Fibroblast of the conjunctiva (primary cell): Measurements from ENCODE around the gene DUSP14.
A peak's percentile ranks its signal among the peaks of the same experiment; 100 is the strongest.

Experiments
- DNase-seq: peaks from one replicate; pipeline ENCODE4 v3.0.0-alpha.2; 2010; ENCODE audit warnings: low read depth

The DUSP14 gene

GRCh38 chr17:37517881-37518280 lies 28.2 kb downstream of the DUSP14 start:
- DNase-seq = no peak

- no peak for DNase-seq
Observed at GRCh38 chr17:37518826-37519225, 29.1 kb downstream of the DUSP14 start.

GRCh38 chr17:37519251-37519985 lies 29.7 kb downstream of the DUSP14 start:
- no peak for DNase-seq

GRCh38 chr17:37520174-37520573 lies 30.5 kb downstream of the DUSP14 start:
- DNase-seq = no peak

- DNase-seq = no peak
Observed at GRCh38 chr17:37521821-37522220, 32.1 kb downstream of the DUSP14 start.

- no peak for DNase-seq
Observed at GRCh38 chr17:37523715-37524219, 34.1 kb downstream of the DUSP14 start.

GRCh38 chr17:37527249-37527851 lies 37.7 kb downstream of the DUSP14 start:
- DNase-seq = peak; percentile 45

GRCh38 chr17:37530420-37530819 lies 40.7 kb downstream of the DUSP14 start:
- no peak for DNase-seq

GRCh38 chr17:37532756-37533155 lies 43.1 kb downstream of the DUSP14 start:
- DNase-seq = no peak

- no peak for DNase-seq
Observed at GRCh38 chr17:37535906-37536305, 46.2 kb downstream of the DUSP14 start.

- DNase-seq = no peak
Observed at GRCh38 chr17:37538981-37539659, 49.4 kb downstream of the DUSP14 start.

GRCh38 chr17:37541880-37542660 lies 52.4 kb downstream of the DUSP14 start:
- DNase-seq = peak; percentile 61

- DNase-seq = no peak
Observed at GRCh38 chr17:37543637-37544052, 54.0 kb downstream of the DUSP14 start.

- DNase-seq = no peak
Observed at GRCh38 chr17:37545486-37545885, 55.8 kb downstream of the DUSP14 start.

GRCh38 chr17:37546302-37546701 lies 56.6 kb downstream of the DUSP14 start:
- DNase-seq = peak; percentile 16

GRCh38 chr17:37547986-37548385 lies 58.3 kb downstream of the DUSP14 start:
- no peak for DNase-seq

- DNase-seq = no peak
Observed at GRCh38 chr17:37551788-37552187, 62.1 kb downstream of the DUSP14 start.

GRCh38 chr17:37553401-37553966 lies 63.8 kb downstream of the DUSP14 start:
- no peak for DNase-seq

GRCh38 chr17:37555386-37555785 lies 65.7 kb downstream of the DUSP14 start:
- DNase-seq = no peak

- no peak for DNase-seq
Observed at GRCh38 chr17:37557482-37557881, 67.8 kb downstream of the DUSP14 start.

- DNase-seq = no peak
Observed at GRCh38 chr17:37558299-37558698, 68.6 kb downstream of the DUSP14 start.
